SK-N-SH (cell line): ENCODE measurements around the gene IMMP1L. TPM values are rescaled to one million over a fixed set of nuclear protein-coding genes. Genes with fewer than 3 reads are reported as not detected.

Experiments used
- CTCF ChIA-PET: fragments of 300-600, 350-600 bp; formaldehyde crosslinking; extraction: SDS; loops from one replicate; lab custom pipeline; 2021; lab: Yijun Ruan, JAX
- POLR2A ChIA-PET: fragments of 350-600 bp; sonication (Branson Sonifier 250); formaldehyde crosslinking; extraction: SDS; loops from one replicate; lab custom pipeline; 2020; ENCODE audit warnings: antibody characterized with exemption, inconsistent platforms; lab: Yijun Ruan, JAX
- DNase-seq: peaks from one replicate; pipeline ENCODE4 v3.0.0; 2012
- H2AFZ ChIP-seq: fragments of 200-600 bp; sonication (generic); 2 replicates; pipeline ENCODE4 v1.8.1; 2016; ENCODE audit warnings: antibody characterized with exemption, mild to moderate bottlenecking, low read depth
- H3F3A ChIP-seq: fragments of 200-600 bp; sonication (generic); replicated peaks from 2 replicates; pipeline ENCODE3; 2016; ENCODE audit warnings: antibody characterized with exemption, mild to moderate bottlenecking; ENCODE audit not compliant: insufficient read depth
- H3K27ac ChIP-seq, 2 experiments: fragments of 200-500 bp in 1 of 2; fragments of 200-600 bp in 1 of 2; sonication (Bioruptor generic) in 1 of 2; sonication (generic), shearing (Covaris generic) in 1 of 2; 2 replicates each; pipeline versions ENCODE4 v1.5.1 to v1.6.1; 2014 to 2016; ENCODE audit warnings: low read depth in 2 of 2, inconsistent platforms in 1 of 2, low read length in 1 of 2, mild to moderate bottlenecking in 1 of 2, mixed read lengths in 1 of 2
- H3K27me3 ChIP-seq: fragments of 200-600 bp; sonication (generic), shearing (Covaris generic); 2 replicates; pipeline ENCODE4 v1.6.1; 2016; ENCODE audit warnings: mixed run types; ENCODE audit not compliant: insufficient read depth
- H3K36me3 ChIP-seq, 2 experiments: fragments of 200-500 bp in 1 of 2; fragments of 200-600 bp in 1 of 2; sonication (Bioruptor generic) in 1 of 2; sonication (generic) in 1 of 2; replicated peaks in 1 of 2; 2 replicates each; pipeline versions ENCODE3 to v1.5.1; 2014 to 2016; ENCODE audit warnings: low read length in 1 of 2, mild to moderate bottlenecking in 1 of 2; ENCODE audit not compliant: insufficient read depth in 2 of 2, control insufficient read depth in 1 of 2
- H3K4me1 ChIP-seq, 2 experiments: fragments of 200-500 bp in 1 of 2; fragments of 200-600 bp in 1 of 2; sonication (Bioruptor generic) in 1 of 2; sonication (generic), shearing (Covaris generic) in 1 of 2; 2 replicates each; pipeline versions ENCODE4 v1.5.1 to v1.6.1; 2014 to 2016; ENCODE audit warnings: low read depth in 1 of 2, low read length in 1 of 2, mixed run types in 1 of 2; ENCODE audit not compliant: insufficient read depth in 2 of 2, control insufficient read depth in 1 of 2
- H3K4me2 ChIP-seq: fragments of 200-600 bp; sonication (generic), shearing (Covaris generic); 2 replicates; pipeline ENCODE4 v1.6.1; 2017; ENCODE audit warnings: mixed run types
- H3K4me3 ChIP-seq, 2 experiments: fragments of 200-500 bp in 1 of 2; fragments of 200-600 bp in 1 of 2; sonication (Bioruptor generic) in 1 of 2; sonication (generic), shearing (Covaris generic) in 1 of 2; 2 replicates each; pipeline versions ENCODE4 v1.5.1 to v1.8.1; 2014 to 2016; ENCODE audit warnings: low read depth in 2 of 2, inconsistent platforms in 1 of 2, low read length in 1 of 2, mild to moderate bottlenecking in 1 of 2, mixed read lengths in 1 of 2, moderate library complexity in 1 of 2
- H3K79me2 ChIP-seq: fragments of 200-600 bp; sonication (generic); 2 replicates; pipeline ENCODE4 v1.8.1; 2017; ENCODE audit warnings: mild to moderate bottlenecking; ENCODE audit not compliant: insufficient read depth
- H3K9ac ChIP-seq: fragments of 200-600 bp; sonication (generic); 2 replicates; pipeline ENCODE4 v1.6.1; 2017; ENCODE audit warnings: mixed run types
- H3K9me2 ChIP-seq: fragments of 200-600 bp; sonication (generic); 2 replicates; pipeline ENCODE4 v1.6.1; 2017; ENCODE audit warnings: mixed run types
- H3K9me3 ChIP-seq: fragments of 200-600 bp; sonication (generic); 2 replicates; pipeline ENCODE4 v1.6.1; 2017; ENCODE audit warnings: mixed run types, mild to moderate bottlenecking, moderate library complexity
- H4K20me1 ChIP-seq: fragments of 200-600 bp; sonication (generic); 2 replicates; pipeline ENCODE4 v1.6.1; 2017; ENCODE audit warnings: mild to moderate bottlenecking, mixed run types; ENCODE audit not compliant: insufficient read depth
- CHD2 ChIP-seq: fragments of 150-350 bp; IDR thresholded peaks from 2 replicates; pipeline ENCODE4 v1.6.1; 2018; ENCODE audit warnings: low read length; ENCODE audit not compliant: partially characterized antibody
- ELF1 ChIP-seq: IDR thresholded peaks from 2 replicates; pipeline ENCODE4 v1.4.0; 2012
- EZH2phosphoT487 ChIP-seq: fragments of 200-600 bp; sonication (generic); IDR thresholded peaks from 2 replicates; pipeline ENCODE4 v1.6.1; 2017; ENCODE audit warnings: low read depth, mixed run types, mild to moderate bottlenecking, antibody characterized with exemption, moderate library complexity, borderline replicate concordance
- FOXJ3 ChIP-seq: sonication (generic); formaldehyde crosslinking; IDR thresholded peaks from 2 replicates; pipeline ENCODE4 v1.5.1; 2020; ENCODE audit warnings: mild to moderate bottlenecking, missing genetic modification reagents
- FOXM1 ChIP-seq: IDR thresholded peaks from 2 replicates; pipeline ENCODE4 v1.4.0; 2012; ENCODE audit warnings: low read depth, mild to moderate bottlenecking
- GABPA ChIP-seq: IDR thresholded peaks from 2 replicates; pipeline ENCODE4 v1.4.0; 2012; ENCODE audit warnings: low read depth, mild to moderate bottlenecking
- GATA2 ChIP-seq: sonication (generic); formaldehyde crosslinking; IDR thresholded peaks from 2 replicates; pipeline ENCODE4 v1.5.0; 2020; ENCODE audit warnings: mild to moderate bottlenecking, missing genetic modification reagents
- IRF3 ChIP-seq: fragments of 150-350 bp; IDR thresholded peaks from 2 replicates; pipeline ENCODE4 v1.6.1; 2016; ENCODE audit warnings: mild to moderate bottlenecking, low read depth, low read length
- MXI1 ChIP-seq: IDR thresholded peaks from 2 replicates; pipeline ENCODE4 v1.6.1; 2012; ENCODE audit warnings: mild to moderate bottlenecking, low read depth, low read length, improper control_type of control experiment
- NFIC ChIP-seq: IDR thresholded peaks from 2 replicates; pipeline ENCODE4 v1.4.0; 2012; ENCODE audit warnings: borderline replicate concordance
- PBX3 ChIP-seq: IDR thresholded peaks from 2 replicates; pipeline ENCODE4; 2012
- POLR2AphosphoS5 ChIP-seq: IDR thresholded peaks from 2 replicates; pipeline ENCODE4 v1.6.1; 2012; ENCODE audit warnings: low read depth, low read length
- RAD21 ChIP-seq: IDR thresholded peaks from 2 replicates; pipeline ENCODE4 v1.6.1; 2012; ENCODE audit warnings: mild to moderate bottlenecking, low read length
- RCOR1 ChIP-seq: fragments of 150-350 bp; IDR thresholded peaks from 2 replicates; pipeline ENCODE4 v1.6.1; 2017; ENCODE audit warnings: antibody characterized with exemption, low read length
- REST ChIP-seq: IDR thresholded peaks from 2 replicates; pipeline ENCODE4 v1.6.1; 2012; ENCODE audit warnings: mild to moderate bottlenecking, low read depth, low read length, moderate library complexity
- RFX5 ChIP-seq: IDR thresholded peaks from 2 replicates; pipeline ENCODE4 v1.6.1; 2012; ENCODE audit warnings: mild to moderate bottlenecking, improper control_type of control experiment, low read length
- SIN3A ChIP-seq: IDR thresholded peaks from 2 replicates; pipeline ENCODE4 v1.6.1; 2012; ENCODE audit warnings: low read depth, mild to moderate bottlenecking, low read length, moderate library complexity, borderline replicate concordance
- TAF1 ChIP-seq: IDR thresholded peaks from 2 replicates; pipeline ENCODE4 v1.6.1; 2012; ENCODE audit warnings: low read depth, mild to moderate bottlenecking, low read length, moderate library complexity, borderline replicate concordance
- TCF12 ChIP-seq: IDR thresholded peaks from 2 replicates; pipeline ENCODE4 v1.4.0; 2012
- TEAD4 ChIP-seq: IDR thresholded peaks from 2 replicates; pipeline ENCODE4 v1.4.0; 2012; ENCODE audit warnings: mild to moderate bottlenecking, borderline replicate concordance; ENCODE audit not compliant: insufficient read depth
- YY1 ChIP-seq: IDR thresholded peaks from 2 replicates; pipeline ENCODE4 v1.4.0; 2012; ENCODE audit warnings: low read depth, mild to moderate bottlenecking
- ZBTB33 ChIP-seq: IDR thresholded peaks from 2 replicates; pipeline ENCODE4 v1.4.0; 2012; ENCODE audit warnings: low read depth, borderline replicate concordance
- WGBS: methylation state at CpG from one replicate; pipeline ENCODE4 v1.1.6; 2017; ENCODE audit warnings: low lambda C conversion rate; 5-methylcytosine and 5-hydroxymethylcytosine counted together
- polyA plus RNA-seq, 3 experiments: library from polyadenylated mRNA; depleted of rRNA; stranded (reverse); fragments of >200 nt; gene quantifications; 2 replicates each; pipeline ENCODE4 v1.2.3, GENCODE V29; 2012

Gene IMMP1L
- polyA plus RNA-seq (2012; rRNA removed) = 29.2 and 40.9 TPM in 2 replicates
- 38.6 and 83.3 TPM in 2 replicates for polyA plus RNA-seq (2012; cell fraction: cytosol; rRNA removed)
- 14.3 and 18.7 TPM in 2 replicates for polyA plus RNA-seq (2012; cell fraction: nucleus; rRNA removed)

GRCh38 chr11:31509429-31510345 lies at the start of gene IMMP1L, which contains the start of gene ELP4:
Gene IMMP1L, minus strand, starts transcription at chr11:31509622. Its CDS starts 46,346 bp downstream, at chr11:31463276.
Gene ELP4, plus strand, starts transcription at chr11:31509767. Its CDS starts 18 bp downstream, at chr11:31509785.
- WGBS = 1% methylated on average over 27 of the region's 47 CpGs
- Histone ChIP-seq H3K4me2 (peak within 1 kb of the TSS; percentile 73), H3K9me3 (no peaks in the 10 kb centered on the region), H3K27me3 (no peaks in the 10 kb centered on the region), H3K9ac (peak within 1 kb of the TSS; percentile 83), H3F3A (no peaks in the 10 kb centered on the region), H3K4me3 (peak within 1 kb of the TSS; percentile 95 to 97), H3K9me2 (no peaks in the 10 kb centered on the region), H3K79me2 (peaks cover 48% of the 10 kb centered on the region), H3K36me3 (peaks cover 3 to 4% of the 10 kb centered on the region in 2 experiments), H3K27ac (peak within 1 kb of the TSS; percentile 57 to 92; a peak in 3 of 4 replicates), H3K4me1 (peaks cover 12 to 22% of the 10 kb centered on the region in 2 experiments; a peak in 3 of 4 replicates), H2AFZ (peak within 1 kb of the TSS; percentile 97), H4K20me1 (no peaks in the 10 kb centered on the region)
- ChIA-PET CTCF (no interaction called here), POLR2A (no interaction called here)
- peak; percentile 92 for DNase-seq
- no peak for TF ChIP-seq ZBTB33
- peak; percentile 85 for TF ChIP-seq CHD2
- TF ChIP-seq REST = no peak
- no peak for TF ChIP-seq TCF12
- peak; percentile 39; the same call in 1 of the 2 replicates for TF ChIP-seq PBX3
- peak; percentile 94 for TF ChIP-seq YY1
- peak; percentile 89; the same call in 1 of the 2 replicates for TF ChIP-seq TAF1
- no peak for TF ChIP-seq RAD21
- TF ChIP-seq GABPA = no peak
- peak; percentile 58 for TF ChIP-seq NFIC
- no peak for TF ChIP-seq ELF1
- no peak for TF ChIP-seq GATA2 (CRISPR knock-in tag)
- TF ChIP-seq RFX5 = peak; percentile 93
- peak; percentile 83 for TF ChIP-seq IRF3
- no peak for TF ChIP-seq TEAD4
- no peak; the same call in 1 of the 2 replicates for TF ChIP-seq FOXJ3 (CRISPR knock-in tag)
- TF ChIP-seq MXI1 = peak; percentile 93
- no peak for TF ChIP-seq FOXM1
- TF ChIP-seq SIN3A = no peak
- no peak for TF ChIP-seq EZH2phosphoT487
- no peak for TF ChIP-seq RCOR1
- peak; percentile 77 for TF ChIP-seq POLR2AphosphoS5
